GM21390 (cell line): ENCODE measurements around the gene ZNF197.
"Not testable (repeated sequence)": the region's sequence is repeated elsewhere in the genome, so short reads cannot be mapped to it uniquely, and the experiment has no call there.

Source experiments
- ATAC-seq: cut with Tn5 transposase; IDR thresholded peaks from one replicate; pipeline ENCODE4 v1.9.1; 2021; ENCODE audit not compliant: unreplicated experiment

ZNF197 gene

DNA sequence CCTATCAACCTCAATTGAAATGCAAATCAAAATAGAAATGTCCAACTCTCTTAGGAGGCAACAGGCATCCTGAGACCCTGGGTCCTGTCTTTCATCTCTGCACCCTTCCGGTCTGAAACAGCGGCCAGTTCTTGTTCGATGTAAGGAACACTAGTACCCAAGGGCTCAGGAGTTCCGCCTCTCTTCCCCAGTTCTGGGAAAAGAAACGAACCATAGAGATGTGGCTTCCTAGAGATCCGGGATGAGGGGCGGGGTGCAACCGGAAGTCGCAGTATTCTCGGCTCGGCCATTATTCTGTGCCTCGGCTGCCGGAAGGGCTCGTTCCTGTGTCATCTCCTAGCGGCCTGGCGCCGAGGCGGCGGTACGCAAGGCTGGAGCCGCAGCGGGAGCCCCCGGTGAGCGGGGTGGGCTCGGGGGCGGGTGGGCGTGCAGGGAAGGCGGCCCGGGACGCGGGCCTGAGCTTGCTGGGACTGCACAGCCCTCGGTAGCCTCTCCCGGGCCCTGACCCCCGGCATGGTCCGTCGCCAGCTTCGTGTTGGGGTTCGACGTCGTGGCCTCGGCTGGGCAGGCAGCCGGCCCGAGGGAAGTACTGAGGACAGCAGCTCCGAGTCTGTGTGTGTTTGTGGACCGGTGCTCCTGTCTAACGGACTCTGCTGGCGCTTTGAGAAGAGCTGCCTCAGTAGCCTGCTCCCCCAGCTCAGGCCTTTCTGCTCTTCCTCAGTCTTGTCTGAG is at the start of gene ZNF197:
Gene ZNF197 (plus strand): TSS at position 288 of the 732 bp plus-strand sequence. CDS start 4,119 bp downstream, outside the sequence.
- ATAC-seq, result peak; percentile 89

DNA sequence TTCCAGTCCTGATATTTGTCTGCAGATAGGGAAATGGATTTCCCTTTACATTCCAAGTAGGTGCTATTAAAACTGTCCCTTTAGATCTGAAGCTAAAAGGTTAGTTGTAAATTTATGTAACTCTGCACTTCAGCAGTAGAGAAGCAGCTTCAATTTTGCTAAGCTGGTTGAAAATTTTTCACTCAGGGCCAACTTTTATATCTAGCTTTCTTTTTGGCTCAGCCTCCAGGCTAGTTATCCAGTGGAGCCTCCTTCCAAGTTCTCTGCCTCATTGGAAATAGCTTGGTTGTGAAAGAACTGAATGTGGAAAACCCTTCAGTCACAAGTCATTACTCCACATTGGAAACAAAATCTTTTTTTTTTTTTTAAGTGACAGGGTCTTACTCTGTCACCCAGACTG is 48.2 kb upstream of the ZNF197 start:
- ATAC-seq, result no peak

DNA sequence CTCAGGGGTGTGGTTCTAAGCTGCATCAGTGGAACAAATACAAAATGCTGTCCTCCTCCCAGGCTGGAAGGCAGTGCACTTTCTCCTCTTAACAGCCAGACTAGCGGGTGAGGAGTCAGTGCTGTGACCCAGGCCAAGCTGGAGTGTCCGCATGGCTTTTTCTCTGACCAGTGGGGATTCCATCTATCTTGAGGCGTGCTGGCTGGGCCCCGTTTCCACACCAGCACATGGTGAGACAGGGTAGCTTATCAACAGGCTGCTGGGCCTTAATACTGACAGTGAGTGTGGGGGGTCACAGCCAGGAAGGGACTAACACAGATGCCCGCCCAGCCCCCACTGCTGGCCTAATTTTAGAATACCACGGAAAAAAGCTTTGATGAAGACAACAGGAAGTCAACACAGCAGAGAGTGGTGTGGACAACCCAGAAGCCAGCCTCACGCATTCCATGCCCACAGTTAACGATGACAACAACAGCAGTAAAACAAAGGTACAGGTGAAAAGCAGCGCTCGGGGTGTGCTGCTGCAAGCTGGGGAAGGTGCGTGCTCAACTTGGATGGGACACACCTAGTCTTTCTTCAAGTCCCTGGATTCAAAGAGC is 47.4 kb upstream of the ZNF197 start:
- ATAC-seq, result not testable (repeated sequence)

DNA sequence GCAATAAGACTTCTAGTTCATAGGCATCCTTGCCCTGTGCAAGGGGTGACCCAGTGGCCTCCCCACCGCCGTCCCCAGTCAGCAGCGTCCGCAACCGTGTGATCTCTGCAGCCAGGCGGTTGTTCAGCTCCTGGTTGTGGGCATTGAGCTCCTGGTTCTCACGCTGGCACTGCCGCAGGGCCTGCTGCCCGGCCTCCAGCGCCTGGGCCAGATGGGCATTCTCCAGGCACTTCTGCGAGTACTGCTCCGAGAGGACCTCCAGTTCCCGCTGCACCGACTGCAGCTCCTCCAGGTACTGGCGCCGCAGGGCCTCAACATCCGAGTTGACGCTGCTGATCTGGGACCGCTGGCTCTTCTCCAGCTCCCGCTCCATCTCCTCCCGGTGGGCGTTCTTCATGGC is 46.5 kb upstream of the ZNF197 start:
- not testable (repeated sequence) for ATAC-seq

DNA sequence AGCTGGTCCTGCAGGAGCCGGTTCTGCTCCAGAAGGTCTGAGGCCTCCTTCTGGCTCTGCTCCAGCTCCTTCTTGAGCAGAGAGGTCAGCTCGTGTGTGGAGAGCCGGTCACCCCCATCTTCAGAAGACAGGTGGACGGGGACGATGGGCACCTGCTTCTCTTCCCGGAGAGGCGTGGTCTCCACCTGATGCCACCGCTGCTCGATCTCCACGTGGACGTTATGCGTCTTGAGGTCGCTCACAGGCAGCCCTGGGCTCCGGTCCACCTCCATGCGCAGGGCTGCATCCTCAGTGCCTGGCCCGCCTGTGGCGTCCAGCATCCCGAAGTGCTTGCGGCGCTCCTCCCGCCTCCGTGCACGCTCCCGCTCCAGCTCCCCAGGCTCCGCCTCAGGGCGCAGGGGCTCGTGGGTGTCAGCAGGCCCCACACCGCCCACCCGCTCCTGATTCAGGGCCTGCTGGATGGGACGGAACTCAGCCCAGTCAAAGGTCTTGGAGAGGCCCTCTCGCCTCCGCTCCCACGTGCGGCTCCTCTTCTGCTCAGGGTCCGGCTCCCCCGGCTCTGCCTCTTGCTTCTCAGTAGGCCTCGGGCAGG is 45.8 kb upstream of the ZNF197 start:
- not testable (repeated sequence) for ATAC-seq

DNA sequence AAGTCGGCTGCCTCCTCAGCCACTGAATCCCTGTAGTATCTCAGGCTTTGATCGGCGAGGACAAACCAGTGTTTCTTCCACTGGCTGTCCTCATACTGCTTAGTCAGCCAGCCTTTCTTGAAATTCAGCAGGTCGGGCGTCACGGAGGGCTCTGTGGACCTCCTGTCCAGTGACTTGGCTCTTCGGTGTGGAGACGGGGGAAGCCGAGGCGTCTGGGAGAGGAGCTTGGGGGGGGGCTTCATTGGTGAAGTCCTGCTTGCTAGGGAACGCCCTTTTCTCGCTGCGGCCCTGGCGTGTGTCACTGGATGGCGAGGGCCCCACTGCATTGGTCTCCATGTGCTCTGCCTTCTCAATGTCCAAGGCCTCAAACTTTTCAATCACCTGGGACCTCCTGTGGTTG is 45.1 kb upstream of the ZNF197 start:
- ATAC-seq, result not testable (repeated sequence)

DNA sequence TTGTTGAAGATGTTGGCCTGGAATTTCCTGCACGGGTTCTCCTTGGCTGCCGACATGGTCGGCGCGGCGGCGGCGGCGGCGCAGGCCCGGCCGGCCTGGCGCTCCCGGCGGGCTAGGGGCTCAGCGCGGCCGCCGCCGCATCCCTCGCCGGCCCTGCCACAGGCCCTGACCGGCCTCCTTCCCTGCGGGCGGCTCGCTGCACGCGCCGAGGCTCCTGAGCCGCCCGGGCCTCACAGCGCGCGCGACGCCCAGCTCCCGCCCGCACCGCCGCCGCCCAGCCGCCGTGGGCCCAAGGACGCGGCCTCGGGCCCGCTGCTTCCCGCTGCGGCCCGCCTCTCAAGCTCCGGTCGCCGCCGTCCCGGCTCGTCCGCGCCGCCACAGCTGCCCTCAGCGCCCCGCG is 43.9 kb upstream of the ZNF197 start:
- ATAC-seq, result not testable (repeated sequence)

DNA sequence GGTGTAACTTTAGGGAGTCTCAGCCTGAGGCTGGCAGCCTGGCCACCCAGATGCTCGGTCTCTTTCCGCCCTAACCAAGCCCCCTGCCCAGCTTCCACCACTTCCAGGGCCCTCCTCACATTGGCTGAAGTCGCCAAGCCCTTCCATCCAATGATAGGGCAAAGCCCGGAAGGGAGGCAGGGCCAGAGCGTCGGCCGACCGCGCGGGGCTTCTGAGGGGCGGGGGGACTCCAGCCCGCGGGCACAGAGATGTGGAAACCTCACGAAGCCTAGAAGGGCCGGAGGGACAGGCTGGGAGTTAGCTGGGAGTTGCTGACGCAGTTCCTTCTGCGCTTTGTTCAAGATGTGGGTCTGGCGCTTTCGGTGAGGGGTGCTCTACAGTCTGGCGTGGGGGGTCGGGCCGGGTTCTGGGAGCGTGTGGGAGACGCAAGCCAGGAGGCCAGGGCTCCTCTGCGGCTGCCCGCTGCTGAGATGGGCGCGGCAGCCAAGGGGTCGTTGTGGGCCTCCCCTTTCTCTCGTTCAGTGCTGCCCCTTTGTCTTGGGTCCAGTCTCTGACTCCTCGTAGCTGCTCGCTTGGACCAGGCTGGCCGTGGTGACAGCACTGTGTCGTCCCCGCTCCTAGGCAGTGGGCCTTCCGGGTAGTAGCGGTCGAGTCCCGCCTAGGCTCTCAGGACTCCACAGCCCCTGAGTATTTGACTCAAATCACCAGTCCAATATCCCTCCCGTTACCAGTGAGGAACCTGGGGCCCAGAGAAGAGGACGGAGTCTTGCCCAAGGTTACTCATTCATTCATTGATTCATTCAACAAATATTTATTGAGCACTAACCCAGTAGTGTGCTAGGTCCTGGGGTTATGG is 40.0 kb upstream of the ZNF197 start, which contains the start of gene ZNF660:
Gene ZNF660 (plus strand): TSS at position 319 of the 856 bp plus-strand sequence. CDS start 9,230 bp downstream, outside the sequence.
- ATAC-seq, result peak; percentile 70

DNA sequence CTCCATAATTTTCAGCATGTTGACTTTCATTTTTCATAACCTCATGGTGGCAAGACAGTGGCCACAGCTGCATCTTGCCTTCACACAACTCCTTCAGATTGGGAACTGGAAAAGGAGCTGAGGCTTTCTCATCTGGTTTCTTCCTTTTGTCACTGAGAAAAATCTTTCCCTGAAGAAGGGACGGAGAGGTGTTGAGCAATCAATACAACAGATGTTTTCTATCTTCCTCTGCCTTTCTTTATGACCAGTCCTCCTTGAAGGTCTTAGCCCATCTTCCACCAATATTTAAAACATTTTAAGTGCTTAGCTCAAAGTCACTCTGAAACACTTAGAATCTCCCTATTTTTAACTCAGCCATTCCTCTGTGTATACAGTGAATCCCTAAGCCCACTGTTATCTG is 28.2 kb upstream of the ZNF197 start:
- no peak for ATAC-seq

DNA sequence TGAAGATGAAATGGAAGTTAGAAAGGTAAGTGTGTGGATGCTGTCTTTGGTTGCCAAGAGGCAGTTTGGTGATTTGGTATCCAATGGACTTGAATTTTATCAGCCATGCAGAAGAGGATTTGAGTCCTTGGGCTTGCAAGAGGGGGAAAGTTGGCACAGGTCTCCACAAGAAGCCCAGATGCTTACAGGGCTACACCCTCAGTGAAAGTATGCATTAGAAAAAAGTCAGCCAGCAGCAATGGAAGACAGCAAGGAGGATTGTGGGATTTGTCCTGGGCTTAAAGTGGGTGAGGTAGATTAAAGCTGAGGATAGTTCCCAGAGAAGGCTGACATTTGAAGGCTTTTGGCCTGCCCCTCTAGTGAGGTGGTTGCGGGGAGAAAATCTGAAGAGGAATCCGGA is 23.1 kb upstream of the ZNF197 start:
- no peak for ATAC-seq

DNA sequence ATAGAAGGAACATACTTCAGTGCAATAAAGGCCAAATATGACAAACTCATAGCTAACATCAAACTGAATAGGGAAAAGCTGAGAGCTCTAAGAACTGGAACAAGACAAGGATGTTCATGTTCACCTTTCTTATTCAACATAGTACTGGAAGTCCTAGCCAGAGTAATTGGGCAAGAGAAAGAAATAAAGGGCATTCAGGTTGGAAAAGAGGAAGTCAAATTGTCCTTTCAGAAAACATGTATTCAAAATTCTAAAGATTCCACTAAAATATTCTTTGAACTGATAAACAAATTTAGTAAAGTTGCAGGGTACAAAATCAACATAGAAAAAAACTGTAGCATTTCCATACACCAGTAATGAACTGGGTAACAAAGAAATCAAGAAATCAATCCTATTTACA is 12.2 kb upstream of the ZNF197 start:
- ATAC-seq, result no peak

DNA sequence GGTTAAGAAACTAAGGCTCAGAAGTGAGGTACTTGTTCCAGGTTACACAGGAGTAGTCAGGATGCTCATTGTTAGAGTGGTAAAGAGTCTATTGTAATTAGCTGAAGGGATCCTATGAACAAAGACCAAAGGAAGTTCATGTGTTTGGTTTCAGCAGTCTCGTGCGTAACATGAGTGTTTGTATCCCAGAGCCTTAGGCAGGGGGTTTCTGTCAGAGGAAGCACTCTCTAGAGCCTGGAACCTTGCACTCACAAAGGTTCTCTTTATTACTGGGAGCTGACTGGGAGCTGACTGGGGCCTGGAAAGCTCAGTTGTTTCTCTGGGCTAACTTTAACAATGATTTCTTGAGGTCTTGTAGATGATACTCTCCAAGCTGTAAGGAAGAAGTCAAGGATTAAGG is 3.9 kb downstream of the ZNF197 start:
- no peak for ATAC-seq

DNA sequence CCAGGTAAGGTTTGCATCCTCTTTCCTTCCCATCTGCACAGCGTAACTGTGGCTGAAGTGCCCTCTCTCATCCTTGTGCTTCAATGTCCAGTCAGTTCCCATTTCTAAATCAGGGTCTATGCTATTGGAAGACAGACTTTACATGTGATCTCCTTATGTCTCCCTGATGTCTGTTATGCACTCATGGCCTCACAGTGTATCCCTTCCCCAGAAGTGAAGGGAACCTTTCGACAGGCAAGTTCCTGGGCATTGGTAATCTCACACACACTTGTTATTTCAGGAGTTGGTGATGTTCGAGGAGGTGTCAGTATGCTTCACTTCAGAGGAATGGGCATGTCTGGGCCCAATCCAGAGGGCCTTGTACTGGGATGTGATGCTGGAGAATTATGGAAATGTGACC is 7.4 kb downstream of the ZNF197 start:
- no peak for ATAC-seq

DNA sequence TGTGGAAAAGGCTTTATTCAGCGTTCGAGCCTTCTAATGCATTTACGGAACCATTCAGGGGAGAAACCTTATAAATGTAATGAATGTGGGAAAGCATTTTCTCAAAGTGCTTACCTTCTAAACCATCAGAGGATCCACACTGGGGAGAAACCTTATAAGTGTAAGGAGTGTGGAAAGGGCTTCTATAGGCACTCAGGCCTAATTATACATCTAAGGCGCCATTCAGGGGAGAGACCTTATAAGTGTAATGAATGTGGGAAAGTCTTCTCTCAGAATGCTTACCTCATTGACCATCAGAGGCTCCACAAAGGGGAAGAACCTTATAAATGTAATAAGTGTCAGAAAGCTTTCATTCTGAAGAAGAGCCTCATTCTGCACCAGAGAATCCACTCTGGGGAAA is 17.5 kb downstream of the ZNF197 start:
- no peak for ATAC-seq

DNA sequence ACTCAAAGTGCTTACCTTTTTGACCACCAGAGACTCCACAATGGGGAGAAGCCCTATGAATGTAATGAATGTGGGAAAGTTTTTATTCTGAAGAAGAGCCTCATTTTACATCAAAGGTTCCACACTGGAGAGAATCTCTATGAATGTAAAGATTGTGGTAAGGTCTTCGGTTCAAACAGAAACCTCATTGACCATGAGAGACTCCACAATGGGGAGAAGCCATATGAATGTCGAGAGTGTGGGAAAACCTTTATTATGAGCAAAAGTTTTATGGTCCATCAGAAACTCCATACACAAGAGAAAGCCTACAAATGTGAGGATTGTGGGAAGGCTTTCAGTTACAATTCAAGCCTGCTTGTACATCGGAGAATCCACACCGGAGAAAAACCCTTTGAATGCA is 18.2 kb downstream of the ZNF197 start:
- no peak for ATAC-seq

DNA sequence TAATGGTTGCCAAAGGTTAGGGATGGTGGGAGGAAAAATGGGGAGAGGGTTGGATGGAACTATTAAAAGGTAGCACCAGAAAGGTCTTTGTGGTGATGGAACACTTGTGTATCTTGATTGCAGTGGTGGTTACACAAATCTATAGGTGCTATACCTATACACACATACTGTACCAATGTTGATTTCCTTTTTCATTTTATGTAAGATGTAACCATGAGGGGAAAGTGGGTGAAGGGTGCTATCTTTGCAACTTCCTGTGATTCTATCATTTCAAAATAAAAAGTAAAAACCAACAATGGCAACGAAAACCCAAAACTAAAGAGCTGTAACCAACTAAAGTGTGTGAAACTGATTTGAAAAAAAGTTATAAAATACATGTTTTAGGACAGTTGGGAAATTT is 22.9 kb downstream of the ZNF197 start:
- no peak for ATAC-seq

DNA sequence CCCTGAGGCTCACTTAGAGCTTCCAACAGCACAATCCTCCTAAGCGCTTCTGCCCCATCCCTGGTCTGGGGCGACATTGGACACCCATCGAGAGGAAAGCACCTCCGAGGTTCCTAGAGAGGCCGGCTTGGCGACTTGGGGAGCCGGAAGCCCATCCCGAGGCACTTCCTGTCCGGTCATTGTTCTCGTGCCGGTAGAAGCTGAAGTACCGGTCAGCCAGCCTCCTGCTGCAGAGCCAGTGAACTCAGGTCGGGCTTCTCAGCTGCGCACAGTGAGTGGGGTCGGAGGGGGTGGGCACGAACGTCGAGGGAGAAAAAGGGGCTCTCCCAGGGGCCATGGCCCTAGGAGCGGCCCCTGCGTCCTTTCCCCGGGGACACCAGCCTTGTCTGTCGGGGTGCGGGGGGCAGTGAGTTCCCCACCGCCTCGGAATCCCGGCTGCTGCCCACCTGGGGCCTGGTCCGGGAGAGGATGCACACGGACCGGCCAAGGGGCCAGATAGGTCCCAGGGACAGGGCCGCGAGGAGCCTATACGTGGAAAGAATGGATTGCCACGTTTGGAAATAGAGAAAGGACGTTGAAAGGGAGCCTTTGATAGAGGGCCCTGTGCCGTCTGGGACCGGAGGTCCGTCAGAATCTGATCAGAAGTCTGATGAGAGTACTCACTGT is 23.9 kb downstream of the ZNF197 start, which contains the start of gene ZNF35:
Gene ZNF35 (plus strand): TSS at position 169 of the 666 bp plus-strand sequence. CDS start 2,336 bp downstream, outside the sequence.
- peak; percentile 99 for ATAC-seq

DNA sequence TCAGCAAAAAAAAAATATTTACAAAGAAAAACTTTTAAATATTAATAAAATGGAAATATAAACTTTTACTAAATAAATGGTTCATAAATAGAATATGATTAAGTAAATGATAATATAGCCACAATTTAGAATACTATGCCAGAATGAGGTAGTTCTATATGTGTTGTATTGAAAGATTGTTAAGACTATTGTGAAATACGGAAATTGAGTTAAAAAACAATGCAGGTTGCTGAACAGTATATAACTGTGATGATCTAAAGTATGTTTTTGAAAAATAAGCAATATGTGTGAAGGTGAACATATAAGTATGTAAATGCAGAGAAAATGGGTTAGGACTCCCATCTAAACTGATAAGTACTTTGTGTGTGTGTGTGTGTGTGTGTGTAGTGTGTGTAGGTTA is 24.9 kb downstream of the ZNF197 start:
- no peak for ATAC-seq

DNA sequence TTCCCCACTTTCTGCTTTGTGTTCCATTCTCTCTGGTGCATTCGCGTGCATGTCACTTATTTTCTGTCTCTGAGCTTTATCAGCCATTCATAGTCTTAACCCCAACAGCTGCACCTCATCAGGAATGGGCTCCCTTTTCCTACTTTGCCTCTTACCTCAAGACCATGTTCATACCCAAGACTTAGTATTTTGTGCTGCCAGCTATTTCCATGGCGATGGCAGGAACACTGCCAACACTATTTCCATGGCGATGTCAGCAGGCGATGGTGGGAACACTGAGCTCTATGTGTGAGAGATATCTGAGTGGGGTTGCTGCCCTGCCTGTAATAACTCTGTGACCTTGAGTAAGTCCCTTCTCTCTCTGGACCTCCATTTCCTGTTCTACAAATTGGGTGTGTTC is 29.2 kb downstream of the ZNF197 start:
- no peak for ATAC-seq

DNA sequence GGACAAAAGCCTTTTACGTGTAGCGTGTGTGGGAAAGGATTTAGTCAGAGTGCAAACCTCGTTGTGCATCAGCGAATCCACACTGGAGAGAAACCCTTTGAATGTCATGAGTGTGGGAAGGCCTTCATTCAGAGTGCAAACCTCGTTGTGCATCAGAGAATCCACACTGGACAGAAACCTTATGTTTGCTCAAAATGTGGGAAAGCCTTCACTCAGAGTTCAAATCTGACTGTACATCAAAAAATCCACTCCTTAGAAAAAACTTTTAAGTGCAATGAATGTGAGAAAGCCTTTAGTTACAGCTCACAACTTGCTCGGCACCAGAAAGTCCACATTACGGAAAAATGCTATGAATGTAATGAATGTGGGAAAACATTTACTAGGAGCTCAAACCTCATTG is 34.2 kb downstream of the ZNF197 start:
- no peak for ATAC-seq

DNA sequence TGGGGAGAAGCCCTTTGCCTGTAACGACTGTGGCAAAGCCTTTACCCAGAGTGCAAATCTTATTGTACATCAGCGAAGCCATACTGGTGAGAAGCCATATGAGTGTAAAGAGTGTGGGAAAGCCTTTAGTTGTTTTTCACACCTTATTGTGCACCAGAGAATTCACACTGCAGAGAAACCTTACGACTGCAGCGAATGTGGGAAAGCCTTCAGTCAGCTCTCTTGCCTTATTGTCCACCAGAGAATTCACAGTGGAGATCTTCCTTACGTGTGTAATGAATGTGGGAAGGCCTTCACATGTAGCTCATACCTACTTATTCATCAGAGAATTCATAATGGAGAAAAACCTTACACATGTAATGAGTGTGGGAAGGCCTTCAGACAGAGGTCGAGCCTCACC is 34.6 kb downstream of the ZNF197 start:
- ATAC-seq, result no peak
